LNCaP clone FGC (cell line): Measurements from ENCODE around the gene PDE4C.

Experiments
- DNase-seq: peaks from one replicate; pipeline ENCODE4 v3.0.0-alpha.2; 2011; ENCODE audit warnings: low read depth
- H3K4me3 ChIP-seq: 2 replicates; pipeline ENCODE4 v1.5.1; 2011; ENCODE audit warnings: mild to moderate bottlenecking, low read depth, low read length, control low read depth
- TF ChIP-seq, protein P1 (sequence below): IDR thresholded peaks from 2 replicates; pipeline ENCODE4 v1.5.1; 2012; ENCODE audit warnings: mild to moderate bottlenecking; ENCODE audit not compliant: control insufficient read depth, insufficient read depth; ENCODE audit errors: extremely low read depth

Gene PDE4C

DNA sequence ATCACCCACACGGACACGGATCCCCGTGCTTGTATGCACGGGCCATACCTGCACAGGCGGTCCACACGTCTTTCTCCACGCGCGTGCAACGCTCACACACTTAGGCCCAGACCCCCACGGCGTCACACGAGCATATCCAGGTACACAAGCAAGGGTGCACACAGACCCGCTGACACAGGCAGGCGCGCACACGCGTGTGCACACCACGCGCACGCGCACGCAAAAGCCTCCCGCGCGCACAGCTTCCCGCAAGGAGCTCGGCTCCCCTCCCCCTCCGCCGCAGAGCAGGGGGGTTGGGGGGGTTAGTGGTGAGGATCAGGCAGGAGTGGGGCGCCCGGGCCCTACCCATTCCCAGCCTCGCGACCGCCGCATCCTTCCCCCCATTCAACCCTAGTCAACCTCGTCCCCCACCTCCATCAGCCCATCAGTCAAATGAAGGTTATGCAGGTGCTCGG, 22.8 kb downstream of the PDE4C start:
- no peak for DNase-seq
- TF ChIP-seq, protein P1, sequence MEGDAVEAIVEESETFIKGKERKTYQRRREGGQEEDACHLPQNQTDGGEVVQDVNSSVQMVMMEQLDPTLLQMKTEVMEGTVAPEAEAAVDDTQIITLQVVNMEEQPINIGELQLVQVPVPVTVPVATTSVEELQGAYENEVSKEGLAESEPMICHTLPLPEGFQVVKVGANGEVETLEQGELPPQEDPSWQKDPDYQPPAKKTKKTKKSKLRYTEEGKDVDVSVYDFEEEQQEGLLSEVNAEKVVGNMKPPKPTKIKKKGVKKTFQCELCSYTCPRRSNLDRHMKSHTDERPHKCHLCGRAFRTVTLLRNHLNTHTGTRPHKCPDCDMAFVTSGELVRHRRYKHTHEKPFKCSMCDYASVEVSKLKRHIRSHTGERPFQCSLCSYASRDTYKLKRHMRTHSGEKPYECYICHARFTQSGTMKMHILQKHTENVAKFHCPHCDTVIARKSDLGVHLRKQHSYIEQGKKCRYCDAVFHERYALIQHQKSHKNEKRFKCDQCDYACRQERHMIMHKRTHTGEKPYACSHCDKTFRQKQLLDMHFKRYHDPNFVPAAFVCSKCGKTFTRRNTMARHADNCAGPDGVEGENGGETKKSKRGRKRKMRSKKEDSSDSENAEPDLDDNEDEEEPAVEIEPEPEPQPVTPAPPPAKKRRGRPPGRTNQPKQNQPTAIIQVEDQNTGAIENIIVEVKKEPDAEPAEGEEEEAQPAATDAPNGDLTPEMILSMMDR: no peak
- H3K4me3 ChIP-seq: peak overlapping the region; percentile 82

DNA sequence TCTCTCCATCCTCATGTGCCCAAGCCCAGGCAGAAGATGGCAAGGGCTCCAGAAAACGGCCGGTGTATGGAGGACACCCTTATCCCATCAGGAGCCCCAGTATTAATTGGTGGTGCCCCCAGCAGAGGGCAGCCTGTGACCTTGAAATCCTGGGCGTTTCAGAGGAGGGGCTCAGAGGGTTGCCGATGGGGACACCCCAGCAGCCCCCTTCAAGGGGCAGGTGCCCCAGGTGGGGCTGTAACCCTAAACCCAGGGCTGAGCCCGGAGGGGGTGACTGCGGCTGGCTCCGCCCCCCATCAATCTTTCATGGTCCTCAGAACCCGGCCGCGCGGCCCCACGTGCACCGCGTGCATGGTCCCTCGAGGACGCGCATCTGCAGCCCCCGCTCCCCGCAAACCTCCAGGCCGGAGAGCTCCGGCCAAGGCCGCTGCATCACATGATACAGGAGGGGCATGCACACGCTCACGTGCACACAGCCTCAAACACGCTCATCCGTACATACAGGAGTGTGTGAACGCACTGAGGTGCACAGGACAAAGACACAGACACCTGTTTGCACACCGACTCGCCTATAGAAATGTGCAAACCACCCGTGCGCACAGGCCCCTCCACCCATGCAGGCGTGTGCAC, 23.3 kb downstream of the PDE4C start:
- TF ChIP-seq, protein P1: peak; percentile 41
- DNase-seq: no peak

DNA sequence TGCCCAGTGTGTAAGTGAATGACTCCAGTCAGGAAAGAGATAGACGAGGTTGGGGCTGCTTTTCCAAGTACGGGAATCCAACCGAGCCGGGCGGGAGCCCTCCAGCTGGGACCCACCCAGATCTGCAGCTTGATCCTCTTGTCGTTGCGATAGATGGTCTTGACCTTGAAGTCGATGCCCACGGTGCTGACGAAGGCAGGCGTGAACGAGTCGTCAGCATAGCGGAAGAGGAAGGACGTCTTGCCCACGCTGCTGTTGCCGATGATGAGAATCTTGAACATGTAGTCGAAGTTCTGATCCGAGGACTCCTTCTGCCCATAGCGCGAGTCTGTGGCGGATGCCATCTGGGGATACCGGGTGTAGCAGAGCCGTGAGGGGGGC, 23.9 kb downstream of the PDE4C start:
- no peak for DNase-seq
- TF ChIP-seq, protein P1: no peak
- peak overlapping the region; percentile 82 for H3K4me3 ChIP-seq

More for the DNA sequence above, 23.3 kb downstream of the PDE4C start:
- peak overlapping the region; percentile 82 for H3K4me3 ChIP-seq

DNA sequence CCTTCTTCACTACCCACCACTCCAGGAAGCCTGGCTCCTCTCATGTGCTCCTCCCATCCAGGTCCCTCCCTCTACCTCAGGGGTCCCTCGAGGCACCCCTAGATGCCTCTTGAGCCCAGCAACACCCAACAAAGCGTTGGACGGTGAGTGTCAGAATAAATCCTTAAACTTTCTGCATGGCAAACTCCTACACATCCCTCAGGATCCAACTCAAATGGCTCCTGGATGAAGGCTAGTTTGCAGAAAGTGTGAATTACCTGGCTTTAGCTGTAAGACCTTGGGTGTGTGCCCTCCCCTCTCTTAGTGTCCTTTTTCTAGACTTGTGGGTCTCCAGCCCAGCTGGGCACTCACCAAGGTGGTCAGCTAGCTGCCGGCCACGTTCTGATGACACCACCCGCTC, 27.9 kb downstream of the PDE4C start:
- TF ChIP-seq, protein P1: no peak
- no peak for DNase-seq
- no peak overlapping the region for H3K4me3 ChIP-seq

DNA sequence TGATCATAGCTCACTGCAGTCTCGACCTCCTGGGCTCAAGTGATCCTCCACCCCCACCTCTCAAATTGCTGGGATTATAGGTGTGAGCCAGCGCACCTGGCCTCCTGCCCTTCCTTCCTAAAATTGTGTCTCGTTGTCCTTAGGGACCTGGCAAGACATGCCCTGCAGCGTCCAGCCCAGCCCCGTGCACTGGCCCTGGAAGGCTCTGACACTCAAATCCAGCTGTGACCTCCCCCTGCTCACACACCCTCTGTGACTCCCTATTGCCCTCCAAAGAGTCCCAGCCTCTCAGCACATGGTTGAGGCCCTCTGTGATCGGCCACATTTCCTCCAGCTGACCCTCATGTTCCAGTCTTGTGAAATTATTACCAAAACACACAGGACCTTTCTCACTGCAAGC, 28.3 kb downstream of the PDE4C start:
- TF ChIP-seq, protein P1: no peak
- DNase-seq: no peak
- H3K4me3 ChIP-seq: no peak overlapping the region

DNA sequence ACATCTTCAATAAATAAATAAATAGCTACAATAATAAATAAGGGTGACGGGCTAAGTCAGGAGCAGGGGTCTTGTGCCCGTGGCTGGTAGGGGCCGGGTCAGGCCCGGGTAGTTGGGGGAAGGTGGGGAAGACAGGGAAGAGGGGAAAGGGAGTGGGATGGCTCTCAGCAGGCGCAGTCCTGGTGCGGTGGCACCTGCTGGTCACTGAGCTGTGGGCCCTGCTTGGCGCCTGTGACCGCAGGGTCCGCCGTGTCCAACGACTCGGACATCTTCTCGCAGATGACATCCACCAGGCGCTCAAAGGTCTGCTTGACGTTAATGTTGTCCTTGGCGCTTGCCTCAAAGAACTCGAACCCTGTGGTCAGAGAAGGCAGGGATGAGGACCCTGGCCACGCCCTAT, 28.9 kb downstream of the PDE4C start:
- DNase-seq: no peak
- TF ChIP-seq, protein P1: no peak
- H3K4me3 ChIP-seq: no peak overlapping the region

DNA sequence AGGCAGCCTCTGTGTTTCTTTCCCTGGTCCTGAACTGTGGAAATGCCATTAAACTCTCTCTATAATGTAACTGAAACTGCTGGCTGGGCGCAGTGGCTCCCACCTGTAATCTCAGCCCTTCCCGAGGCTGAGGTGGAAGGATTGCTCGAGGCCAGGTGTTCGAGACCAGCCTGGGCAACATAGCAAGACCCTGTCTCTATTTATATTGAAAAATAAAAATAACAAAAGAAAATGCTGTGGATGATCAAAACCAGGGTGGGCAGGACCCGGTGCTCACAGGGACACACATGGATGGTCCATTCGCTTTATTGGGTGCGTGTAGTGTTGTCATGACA, 29.8 kb downstream of the PDE4C start:
- TF ChIP-seq, protein P1: no peak

More for the DNA sequence above, 29.8 kb downstream of the PDE4C start:
- no peak overlapping the region for H3K4me3 ChIP-seq
- DNase-seq: no peak
